NCI-H524 (cell line): ENCODE data around the gene SYCN.
A peak's percentile ranks its signal among the peaks of the same experiment; 100 is the strongest.
"Not testable (repeated sequence)": the region's sequence is repeated elsewhere in the genome, so short reads cannot be mapped to it uniquely, and the experiment has no call there.

Source experiments
- DNase-seq, 2 experiments: peaks; one replicate each; lab custom pipeline; 2025; lab: John Stamatoyannopoulos, UW

The SYCN gene

GRCh38 chr19:39203372-39204341, at the start of gene SYCN:
Gene SYCN, minus strand, starts transcription at chr19:39204263. Its CDS starts 9 bp downstream, at chr19:39204254.
- DNase-seq: peak in 1 of 2 experiments; percentile 41

GRCh38 chr19:39253374-39254149, 49.5 kb upstream of the SYCN start:
- no peak for DNase-seq

GRCh38 chr19:39252458-39252857, 48.4 kb upstream of the SYCN start:
- peak in 1 of 2 experiments; percentile 56 for DNase-seq

GRCh38 chr19:39251846-39252245, 47.8 kb upstream of the SYCN start:
- no peak for DNase-seq

DNA sequence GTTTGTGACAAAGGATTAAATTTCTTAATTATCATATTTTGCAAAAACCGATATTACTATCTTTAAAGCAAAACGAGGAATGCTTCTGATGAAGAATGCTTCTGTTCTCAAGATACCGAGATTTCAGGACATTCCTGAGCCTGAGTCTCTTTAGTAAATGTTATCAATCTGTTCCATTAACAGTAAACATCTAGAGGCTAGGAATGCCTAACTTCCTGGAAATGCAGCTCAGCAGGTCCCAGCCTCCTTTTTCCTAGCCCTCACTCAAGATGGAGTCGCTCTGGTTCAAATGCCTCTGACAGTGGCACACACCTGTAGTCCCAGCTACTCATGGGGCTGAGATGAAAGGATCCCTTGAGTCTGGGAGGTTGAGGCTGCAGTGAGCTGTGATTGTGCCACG, 47.0 kb upstream of the SYCN start:
- DNase-seq: no peak

DNA sequence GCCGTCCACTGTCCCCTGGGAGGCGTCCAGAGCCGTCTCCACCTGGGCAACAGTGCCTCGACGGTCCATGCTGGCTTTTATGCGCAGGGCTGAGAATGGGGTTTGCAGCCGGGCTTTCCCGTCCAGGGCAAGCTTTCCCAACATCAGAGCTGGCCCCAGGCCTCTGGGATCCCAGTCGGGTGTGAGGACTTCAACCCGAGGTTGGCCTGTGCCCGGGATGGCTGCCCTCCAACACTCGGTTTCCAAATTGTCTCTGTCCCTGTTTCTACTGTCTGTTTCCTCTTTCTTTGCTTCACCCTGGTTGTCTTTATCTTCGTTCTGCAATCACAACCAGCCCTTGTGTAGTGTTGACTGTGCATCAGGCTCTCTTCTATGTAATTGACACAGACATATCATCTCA, 44.7 kb upstream of the SYCN start, which contains the start of gene IFNL4:
TSS of gene IFNL4 (minus strand) at position 51 of the 400 bp plus-strand sequence.
- DNase-seq: no peak

DNA sequence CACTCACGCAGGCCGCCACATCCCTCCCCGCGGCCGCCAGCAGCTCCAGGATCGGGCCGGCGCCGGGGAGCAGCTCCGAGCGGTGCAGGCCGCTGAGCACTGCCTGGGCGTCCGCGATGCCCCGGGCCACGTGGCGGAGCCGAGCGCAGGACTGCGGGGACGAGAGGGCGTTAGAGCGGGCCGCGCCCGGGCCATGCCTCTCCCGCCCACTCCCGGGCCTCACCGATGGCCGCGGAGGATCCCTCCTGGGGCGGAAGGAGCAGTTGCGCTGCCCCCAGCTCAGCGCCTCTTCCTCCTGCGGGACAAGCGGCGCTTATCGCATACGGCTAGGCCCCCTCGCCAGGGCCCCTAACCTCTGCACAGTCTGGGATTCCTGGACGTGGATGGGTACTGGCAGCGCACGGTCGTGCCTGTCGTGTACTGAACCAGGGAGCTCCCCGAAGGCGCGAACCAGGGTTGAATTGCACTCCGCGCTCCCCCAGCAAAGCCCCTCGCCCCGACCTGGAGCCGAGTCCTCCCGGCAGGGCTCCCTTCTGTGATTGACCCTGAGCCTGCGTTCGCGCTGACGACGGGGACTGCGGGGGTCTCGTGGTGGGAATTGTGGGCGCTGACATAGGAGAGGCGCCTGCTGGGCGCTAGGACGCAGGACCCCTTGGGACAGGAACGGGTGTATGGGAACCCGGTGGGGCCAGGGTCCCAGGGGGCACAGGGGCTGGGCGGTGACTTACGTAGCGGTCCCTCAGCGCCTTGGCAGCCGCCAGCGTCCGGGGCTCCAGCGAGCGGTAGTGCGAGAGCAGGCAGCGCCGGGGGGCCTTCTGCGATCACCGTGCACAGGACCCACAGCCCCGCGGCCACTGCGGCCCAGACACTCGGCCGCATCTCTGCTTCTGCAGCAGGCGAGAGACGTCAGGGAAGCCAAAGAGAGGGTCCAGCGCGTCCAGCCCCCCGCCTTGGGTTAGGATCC, 43.9 kb upstream of the SYCN start:
- peak in 1 of 2 experiments; percentile 21 for DNase-seq

DNA sequence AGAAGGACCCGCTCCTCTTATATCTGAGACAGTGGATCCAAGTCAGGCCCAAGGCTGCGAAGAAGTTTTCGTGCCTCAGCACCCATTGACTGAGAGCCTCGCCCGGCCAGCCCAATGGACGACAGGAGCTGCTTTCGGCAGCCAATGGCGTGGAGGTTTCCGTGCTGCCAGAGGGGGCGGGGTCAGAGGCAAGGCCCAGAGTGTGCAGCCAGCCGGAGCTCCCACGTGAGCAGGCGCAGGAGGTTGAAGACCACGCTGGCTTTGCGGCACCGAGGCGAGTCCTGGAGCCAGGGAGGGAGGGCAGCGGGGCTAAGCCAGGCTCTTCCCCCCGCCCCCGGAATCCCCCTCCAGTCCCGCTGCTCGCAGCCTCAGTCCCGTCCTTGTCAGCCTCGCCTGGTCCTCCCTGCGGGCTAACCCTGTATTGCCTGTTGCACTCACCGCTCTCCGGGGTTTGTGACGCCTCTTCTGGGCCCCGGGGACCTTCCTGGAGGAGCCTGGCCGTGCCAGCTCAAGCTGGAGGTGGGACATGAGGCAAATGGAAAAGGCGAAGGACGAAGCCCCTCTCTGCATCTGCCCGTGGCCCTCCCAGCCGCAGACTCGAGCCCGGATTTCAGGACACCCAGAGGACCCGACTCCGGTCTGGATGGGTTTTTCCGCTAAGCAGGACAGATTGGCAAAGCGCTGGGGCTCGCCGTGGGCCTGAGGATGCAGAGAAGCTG, 43.0 kb upstream of the SYCN start:
- DNase-seq: peak; percentile 49 to 70

- not testable (repeated sequence) for DNase-seq
These were observed 41.1 kb upstream of the SYCN start for GRCh38 chr19:39245166-39245565.

- not testable (repeated sequence) for DNase-seq
These were observed 40.5 kb upstream of the SYCN start, which contains the start of gene IFNL3 for GRCh38 chr19:39244410-39245100. Gene IFNL3, minus strand, starts transcription at chr19:39245006. Its CDS starts 39 bp downstream, at chr19:39244967.

DNA sequence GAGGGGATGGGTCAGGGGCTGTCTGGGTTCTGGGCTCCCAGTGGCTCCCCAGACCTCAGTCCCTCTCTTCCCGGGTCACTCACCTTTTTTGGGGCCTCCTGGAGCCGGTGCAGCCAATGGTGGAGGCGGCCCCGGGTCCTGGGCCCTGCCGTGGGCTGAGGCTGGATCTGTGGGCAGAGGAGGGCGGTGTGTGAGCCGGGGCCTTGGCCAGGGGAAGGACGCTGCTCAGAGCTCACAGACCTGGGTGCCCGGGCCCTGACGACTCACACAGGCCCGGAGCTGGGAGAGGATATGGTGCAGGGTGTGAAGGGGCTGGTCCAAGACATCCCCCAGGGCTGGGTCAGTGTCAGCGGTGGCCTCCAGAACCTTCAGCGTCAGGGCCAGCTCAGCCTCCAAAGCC, 39.7 kb upstream of the SYCN start:
- not testable (repeated sequence) for DNase-seq

GRCh38 chr19:39240421-39240820, 36.4 kb upstream of the SYCN start:
- no peak for DNase-seq

DNA sequence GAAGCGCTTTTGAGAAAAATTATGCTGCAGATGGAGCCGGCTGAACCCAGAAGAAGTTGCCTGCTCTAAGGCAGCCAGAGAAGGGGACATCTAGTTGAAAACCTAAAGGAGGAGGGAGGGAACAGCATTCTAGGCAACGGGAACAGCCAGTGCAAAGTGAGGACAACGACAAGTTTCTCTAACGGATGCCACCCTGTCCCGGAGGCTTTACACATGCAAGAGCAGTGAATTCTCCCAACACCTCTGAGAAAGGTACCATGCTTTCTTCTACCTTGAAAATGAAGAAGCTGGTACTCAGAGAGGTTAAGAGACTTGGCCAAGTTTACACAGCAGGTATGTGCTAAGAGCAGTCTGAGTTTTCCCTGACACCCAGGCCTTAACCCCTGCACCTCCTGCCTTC, 34.9 kb upstream of the SYCN start:
- no peak for DNase-seq

GRCh38 chr19:39238209-39238608, 34.1 kb upstream of the SYCN start:
- DNase-seq: no peak

DNA sequence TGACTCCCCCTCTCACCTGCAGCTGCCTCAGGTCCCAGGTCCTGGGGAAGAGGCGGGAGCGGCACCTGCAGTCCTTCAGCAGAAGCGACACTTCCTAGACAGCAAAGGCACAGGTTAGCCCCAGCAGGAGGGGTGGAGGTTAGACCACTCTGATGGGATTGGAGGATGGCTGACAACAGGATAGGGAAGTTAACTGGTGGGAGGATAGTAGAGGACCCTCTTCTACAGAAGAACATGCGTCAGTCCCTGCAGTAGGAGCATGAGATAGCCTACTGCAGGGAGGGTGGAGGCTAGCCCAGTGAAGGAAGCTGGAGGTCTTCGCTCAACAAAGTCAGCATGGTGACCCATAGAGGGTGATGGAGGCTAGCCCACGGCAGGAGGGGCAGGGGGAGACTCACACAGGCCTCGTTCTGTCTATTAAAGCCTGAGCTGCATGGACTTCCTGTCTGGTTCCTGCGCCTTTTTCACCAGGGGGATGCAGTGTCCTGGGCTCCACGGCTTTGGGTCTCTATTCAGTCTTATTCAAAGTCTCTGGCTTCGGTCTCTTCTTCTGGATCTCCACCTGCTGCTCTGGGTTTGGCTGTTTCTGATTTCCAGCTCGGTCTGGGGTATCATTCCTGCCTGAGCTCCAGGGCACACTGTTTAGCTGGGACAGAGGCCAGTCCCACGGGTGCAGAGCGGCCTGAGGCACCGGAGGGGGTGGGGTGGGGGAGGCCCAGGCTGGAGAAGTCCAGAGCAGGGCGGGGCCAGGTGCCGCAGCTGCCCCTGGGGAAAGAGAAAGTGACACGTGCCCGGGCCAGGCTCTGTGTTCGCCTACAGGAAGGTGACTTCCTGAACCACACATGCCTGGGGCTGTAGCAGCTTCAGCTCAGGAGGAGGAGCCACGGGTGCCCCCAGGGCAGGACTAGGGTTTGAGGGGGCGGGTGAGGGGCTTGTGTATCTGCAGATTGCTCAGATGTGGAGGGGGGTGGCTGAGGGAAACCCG, 33.4 kb upstream of the SYCN start:
- DNase-seq: no peak

DNA sequence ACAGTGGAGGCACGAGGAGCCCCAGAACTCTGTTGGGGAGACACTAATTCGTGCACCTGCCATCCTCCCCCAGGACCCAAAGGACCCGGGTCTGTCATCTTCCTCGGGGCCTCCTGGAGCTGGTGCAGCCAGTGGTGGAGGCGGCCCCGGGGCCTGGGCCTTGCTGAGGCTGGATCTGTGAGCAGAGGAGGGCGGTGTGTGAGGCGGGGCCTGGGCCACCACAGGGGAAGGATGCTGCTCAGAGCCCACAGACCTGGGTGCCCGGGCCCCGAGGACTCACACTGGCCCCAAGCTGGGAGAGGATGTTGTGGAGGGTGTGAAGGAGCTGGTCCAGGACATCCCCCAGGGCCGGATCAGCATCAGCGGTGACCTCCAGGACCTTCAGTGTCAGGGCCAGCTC, 32.5 kb upstream of the SYCN start:
- DNase-seq: no peak

DNA sequence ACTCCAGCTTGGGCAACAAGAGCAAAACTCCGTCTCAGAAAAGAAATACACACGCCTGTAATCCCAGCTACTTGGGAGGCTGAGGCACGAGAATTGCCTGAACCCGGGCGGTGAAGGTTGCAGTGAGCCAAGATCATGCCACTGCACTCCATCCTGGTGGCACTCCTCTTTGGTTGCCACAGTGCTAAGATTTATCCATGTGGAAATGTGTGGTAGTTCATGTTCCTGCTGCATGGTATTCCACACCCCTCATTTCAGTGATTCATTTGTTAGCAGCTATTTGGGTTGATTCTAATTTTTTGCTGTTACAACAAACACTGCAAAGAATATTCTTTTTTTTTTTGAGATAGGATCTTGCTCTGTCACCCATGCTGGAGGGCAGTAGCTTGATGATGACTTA, 28.6 kb upstream of the SYCN start:
- no peak for DNase-seq

DNA sequence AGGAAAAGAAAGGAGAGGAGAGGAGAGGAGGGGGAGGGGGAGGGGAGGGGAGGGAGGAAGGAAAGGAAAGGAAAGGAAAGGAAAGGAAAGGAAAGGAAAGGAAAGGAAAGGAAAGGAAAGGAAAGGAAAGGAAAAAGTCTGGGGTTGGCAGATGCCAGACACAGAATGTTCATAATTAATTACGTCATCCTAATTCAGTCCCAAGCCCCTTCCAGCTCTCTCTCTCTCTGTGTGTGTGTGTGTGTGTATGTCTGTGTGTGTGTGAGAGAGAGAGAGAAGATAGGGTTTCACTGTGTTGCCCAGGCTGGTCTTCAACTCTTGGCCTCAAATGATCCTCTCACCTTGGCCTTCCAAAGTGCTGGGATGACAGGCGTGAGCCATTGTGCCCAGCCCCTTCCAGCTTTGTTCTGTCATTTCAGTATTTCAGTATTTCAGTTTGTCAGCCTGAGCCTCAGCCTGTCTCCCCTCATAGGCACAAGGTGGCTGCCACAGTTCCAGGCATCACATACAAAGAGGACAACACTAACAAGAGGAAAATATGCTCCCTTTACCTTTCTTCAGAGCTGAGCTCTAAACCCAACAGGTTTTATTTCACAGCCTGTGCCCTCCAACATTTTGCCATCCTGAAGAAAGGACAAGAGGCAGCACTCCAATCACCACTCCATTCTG, 26.2 kb upstream of the SYCN start:
- DNase-seq: no peak
